Stimulated activated CD8-positive, alpha-beta memory T cell treated with anti-CD3 and anti-CD28 coated beads, Interleukin-7, amount 100 ng/mL, for 24 hours (primary cell): ENCODE data around the gene ARSJ.

Experiments used
- DNase-seq: peaks from one replicate; pipeline ENCODE4 v3.0.0-alpha.2; 2020; ENCODE audit warnings: low read depth

Gene ARSJ

GRCh38 chr4:113899271-113900070 lies 80.0 kb downstream of the ARSJ start:
- no peak for DNase-seq

GRCh38 chr4:113893546-113893945 lies 85.9 kb downstream of the ARSJ start:
- no peak for DNase-seq

DNA sequence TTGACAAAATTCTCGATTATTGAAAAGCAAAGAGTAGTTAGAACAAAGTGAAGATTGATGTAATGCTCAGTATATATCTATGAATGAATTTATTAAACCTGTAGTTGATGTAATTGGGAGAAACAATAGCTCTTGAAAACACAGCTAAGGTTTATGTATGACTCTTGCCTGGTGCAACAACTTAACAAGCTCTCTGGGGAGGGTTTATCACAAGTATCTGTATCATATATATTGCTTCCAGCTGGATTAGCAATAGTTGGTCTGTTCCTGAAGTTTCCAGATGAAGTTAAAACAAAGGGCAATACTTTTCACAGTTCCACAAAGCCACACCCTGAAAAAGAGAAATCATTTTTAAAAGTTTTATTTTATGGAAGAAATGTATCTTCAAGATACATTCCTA lies 91.4 kb downstream of the ARSJ start:
- no peak for DNase-seq

- DNase-seq = no peak
These were observed 94.2 kb downstream of the ARSJ start for GRCh38 chr4:113885291-113885690.

DNA sequence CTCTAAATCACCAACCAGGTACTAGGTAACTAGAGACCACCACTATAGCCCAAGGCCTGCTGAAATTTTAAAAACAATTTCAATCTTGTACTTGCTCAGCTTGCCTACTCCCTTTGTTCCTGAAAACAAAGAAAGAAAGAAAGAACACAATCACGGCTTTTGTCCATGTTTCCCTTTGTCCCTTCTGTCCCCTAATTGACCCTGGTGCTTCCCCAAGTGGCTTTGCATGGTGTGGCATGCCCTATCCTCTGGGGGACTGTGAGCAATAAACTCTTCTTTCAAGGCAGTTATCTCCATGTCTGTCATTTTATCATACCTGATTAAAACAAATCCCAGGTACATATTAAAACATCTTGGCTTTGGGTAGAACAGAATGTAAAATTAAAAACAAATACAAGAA lies 94.8 kb downstream of the ARSJ start:
- DNase-seq = no peak

DNA sequence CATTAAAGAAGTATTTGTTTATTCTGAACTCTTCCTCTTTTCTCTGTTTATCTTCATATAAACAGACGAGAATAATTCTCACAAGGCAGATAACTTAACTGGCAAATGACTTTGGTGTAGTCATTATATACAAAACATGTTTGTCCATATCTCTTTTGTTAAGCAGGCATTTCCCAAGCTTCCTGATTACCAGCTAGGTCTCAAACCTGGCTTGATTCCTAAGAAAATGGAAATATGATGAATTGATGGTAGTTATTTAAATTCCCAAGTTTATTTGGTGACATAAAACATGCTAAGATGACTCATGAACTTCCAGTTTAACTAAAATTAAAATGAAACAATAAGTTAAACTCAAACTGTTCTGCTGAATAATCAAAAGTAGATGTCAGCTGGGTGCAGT lies 96.8 kb downstream of the ARSJ start:
- DNase-seq = no peak

DNA sequence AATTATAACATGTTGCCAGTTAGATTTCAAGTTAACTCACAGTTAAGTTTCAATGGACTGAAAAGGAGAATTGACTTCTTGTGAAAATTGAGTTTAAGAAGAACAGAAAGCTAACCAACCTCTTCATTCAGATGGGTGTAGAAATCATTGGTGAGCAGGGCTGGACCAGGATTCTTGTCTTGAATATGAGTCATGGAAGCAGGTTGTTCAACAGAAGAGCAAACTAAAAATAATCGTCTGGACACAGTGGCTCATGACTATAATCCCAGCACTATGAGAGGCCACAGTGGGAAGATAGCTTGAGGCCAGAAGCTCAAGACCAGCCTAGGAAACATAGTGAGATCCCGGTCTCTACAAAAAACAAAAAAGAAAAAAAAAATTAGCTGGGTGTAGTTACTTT lies 98.2 kb downstream of the ARSJ start:
- DNase-seq = no peak

DNA sequence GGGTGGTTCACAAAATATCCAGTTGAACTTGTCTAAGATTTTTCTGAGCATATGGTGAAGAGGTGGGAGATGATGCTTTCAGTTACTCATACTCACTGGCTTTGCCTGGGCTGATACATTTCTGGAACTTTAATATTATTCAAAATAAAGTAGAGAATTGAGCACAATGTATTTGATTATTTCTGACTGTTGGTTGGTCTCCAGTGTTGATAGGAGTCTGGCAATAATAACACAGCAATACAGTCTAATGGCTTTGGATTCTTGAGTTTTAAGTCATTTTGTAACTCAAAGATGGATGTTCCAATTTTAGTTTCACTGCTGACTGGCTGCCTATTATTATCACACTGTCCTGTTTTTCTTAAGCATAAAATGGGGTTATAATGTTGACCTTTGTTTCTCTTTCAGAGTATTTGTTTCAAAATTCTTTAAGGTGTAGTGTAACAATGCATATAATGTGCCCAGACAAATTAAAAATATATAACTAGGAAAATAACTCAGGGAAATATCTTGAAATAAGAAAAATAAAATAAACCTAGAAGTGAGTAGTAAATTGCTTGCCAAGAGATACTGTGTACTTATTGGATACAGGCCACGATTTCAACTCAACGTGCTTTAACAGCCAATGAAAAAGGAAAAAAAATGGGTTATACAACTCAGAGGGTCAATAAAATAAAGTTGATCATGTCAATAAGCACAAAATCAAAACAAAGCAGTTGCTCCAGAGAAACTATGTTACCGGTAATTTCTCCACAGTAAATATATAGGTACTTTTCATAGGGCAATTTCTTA lies 99.0 kb downstream of the ARSJ start:
- DNase-seq = no peak

DNA sequence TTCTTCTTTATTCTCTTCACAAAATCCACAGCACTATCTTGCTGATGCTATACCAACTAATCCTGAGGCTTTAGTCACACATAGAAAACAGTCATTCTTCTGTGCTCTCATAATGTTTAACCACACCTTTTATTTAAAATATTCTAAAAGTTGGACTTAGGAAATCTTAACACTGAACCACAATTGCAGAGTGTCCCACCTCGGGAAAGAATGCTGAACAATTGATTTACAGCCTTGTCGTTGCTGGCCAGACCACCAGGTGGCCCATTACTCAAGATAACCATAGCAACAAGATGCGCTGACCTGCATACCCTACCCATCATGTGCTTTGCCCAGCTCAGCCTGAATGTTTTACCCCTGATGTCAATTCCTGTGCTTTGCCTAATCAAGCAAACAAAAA lies 100.8 kb downstream of the ARSJ start:
- DNase-seq = no peak

- no peak for DNase-seq
These were observed 105.0 kb downstream of the ARSJ start for GRCh38 chr4:113874480-113874879.

DNA sequence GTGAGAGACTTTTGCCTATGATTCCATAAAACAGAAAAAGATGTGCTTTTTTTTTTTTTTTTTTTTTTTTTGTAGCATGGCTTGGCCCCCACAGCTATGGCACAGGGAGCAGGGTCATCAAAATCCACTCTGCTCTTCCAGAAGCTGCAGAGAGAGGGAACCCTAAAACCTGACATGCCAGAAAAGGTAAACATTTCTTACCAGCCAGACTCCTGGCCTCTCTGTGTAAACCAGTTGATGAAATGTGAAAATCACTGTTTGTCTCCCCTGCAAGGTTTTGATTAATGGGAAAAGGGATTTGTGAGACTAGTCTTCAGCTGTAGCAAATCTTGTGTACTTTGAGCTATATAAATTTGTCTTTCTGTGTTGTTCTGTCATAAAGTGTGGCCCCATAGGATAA lies 105.9 kb downstream of the ARSJ start:
- no peak for DNase-seq

DNA sequence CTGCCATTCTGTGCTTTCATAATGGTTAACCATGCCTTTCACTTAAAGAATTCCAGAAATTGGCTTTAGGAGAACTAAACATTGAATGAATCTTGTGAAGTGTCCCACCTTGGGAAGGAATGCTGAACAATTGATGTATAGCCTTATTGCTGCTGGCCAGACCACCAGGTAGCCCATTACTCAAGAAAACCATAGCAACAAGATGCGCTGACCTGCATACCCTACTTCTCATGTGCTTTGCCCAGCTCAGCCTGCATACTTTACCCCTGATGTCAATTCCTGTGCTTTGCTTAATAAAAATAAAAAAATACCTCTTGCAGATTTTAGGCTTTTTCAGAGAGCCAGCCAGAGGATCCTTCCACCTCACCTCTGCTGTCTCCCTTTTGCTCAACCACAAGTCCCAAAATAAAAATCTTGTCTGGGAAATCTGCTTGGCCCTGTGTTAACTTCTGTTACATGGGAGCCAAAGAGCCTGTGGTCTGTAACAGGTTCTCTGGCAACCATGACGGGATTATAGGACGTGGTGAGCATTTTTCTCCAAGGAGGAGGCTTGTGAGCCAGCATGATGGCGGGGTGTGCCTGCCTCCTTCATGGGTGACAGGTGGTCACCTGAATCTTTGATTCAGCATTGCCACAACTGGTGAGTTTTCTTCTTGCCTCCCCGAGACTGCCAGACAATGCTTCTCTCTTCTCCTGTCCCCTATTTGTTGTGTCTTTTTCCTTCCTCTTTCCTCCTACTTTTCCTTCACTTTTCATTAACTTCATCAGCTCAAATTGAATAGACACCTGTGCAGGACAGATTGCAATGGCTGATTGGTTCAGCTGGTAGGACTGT lies 106.8 kb downstream of the ARSJ start:
- DNase-seq = no peak

DNA sequence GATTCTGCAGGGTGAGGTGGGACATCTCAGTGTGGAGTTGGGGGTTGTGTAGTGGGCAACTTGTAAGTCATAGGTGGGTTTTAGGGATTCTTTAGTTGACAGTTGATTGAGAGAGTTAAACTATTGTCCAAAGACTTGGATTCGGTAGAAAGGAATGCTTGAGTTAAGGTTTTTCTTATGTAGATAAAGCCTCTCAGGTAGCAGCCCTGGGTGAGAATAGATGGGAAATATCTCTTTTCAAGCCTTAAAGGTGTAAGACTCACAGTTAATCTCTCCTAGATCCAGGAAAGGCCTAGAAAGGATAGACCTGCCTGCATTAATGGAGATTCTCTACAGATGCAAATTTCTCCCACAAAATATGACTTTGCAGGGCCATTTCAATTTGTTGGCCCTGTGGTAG lies 108.4 kb downstream of the ARSJ start:
- no peak for DNase-seq

GRCh38 chr4:113869743-113870375 lies 109.6 kb downstream of the ARSJ start:
- peak; percentile 26 for DNase-seq

DNA sequence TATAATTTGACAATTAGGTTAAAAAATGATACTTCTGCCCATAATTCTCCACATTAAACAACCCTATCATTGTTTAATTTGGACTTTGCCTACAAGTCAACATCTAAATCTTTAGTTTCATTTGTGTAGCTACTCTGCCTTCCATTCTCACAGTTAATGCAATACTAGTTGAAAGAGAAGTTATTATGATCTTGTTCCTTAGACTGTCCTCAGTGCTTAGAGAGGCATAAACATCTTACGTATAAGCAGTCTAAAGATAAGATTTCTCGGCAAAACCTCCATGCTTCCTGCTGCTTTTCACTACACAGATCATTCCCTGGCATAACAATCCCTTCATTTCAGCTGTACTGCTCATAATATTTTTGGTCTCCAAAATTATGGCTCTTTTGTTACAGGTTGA lies 112.8 kb downstream of the ARSJ start:
- DNase-seq = no peak

GRCh38 chr4:113858924-113859323 lies 120.5 kb downstream of the ARSJ start:
- DNase-seq = no peak

- no peak for DNase-seq
These were observed 127.6 kb downstream of the ARSJ start for GRCh38 chr4:113851816-113852215.
